ENCODE data around the gene FOXD2. TPM values are rescaled to one million over a fixed set of nuclear protein-coding genes. Genes with fewer than 3 reads are reported as not detected.

FOXD2 gene
- total and polyA plus RNA-seq, 12 donors = 0.31 to 3.3 (median 0.81) TPM

DNA sequence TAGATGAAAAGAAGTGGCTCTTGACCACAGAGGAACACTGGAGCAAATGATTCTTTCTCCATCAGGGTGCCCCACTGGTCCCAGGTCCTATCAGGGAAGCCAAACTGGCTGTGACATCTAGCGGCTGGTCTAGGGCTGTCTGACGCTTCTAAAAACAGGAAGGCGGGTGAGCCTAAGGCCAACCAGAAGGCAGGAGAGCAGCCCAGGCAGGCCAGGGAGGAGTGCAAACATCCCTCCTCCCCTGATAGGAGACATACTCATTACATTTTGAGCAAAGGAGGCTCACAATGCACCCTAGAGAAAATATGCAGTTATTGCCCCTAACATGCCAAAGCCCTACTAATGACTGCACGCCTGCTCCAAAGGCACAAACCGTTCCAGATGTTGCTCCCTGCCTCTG lies 32.1 kb upstream of the FOXD2 start:
- H3K36me3 ChIP-seq (replicated peaks in 1 of 2) = no peaks in the 10 kb centered on the region
- intact Hi-C loops (cut with DNase I) = no loop called here
- no peak overlapping the region for H3K4me3 ChIP-seq
- H3K27ac ChIP-seq = no peak overlapping the region
- no peak for TF ChIP-seq POLR2A (IDR thresholded peaks at IDR 0.05)
- TF ChIP-seq, protein P1, sequence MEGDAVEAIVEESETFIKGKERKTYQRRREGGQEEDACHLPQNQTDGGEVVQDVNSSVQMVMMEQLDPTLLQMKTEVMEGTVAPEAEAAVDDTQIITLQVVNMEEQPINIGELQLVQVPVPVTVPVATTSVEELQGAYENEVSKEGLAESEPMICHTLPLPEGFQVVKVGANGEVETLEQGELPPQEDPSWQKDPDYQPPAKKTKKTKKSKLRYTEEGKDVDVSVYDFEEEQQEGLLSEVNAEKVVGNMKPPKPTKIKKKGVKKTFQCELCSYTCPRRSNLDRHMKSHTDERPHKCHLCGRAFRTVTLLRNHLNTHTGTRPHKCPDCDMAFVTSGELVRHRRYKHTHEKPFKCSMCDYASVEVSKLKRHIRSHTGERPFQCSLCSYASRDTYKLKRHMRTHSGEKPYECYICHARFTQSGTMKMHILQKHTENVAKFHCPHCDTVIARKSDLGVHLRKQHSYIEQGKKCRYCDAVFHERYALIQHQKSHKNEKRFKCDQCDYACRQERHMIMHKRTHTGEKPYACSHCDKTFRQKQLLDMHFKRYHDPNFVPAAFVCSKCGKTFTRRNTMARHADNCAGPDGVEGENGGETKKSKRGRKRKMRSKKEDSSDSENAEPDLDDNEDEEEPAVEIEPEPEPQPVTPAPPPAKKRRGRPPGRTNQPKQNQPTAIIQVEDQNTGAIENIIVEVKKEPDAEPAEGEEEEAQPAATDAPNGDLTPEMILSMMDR (IDR thresholded peaks at IDR 0.05) = no peak
- 47 to 73% (median 63%) methylated on average over 5 of the region's 5 CpGs for WGBS, 4 donors
- no peaks in the 10 kb centered on the region for H3K9me3 ChIP-seq (replicated peaks in 1 of 3)
- no peaks in the 10 kb centered on the region for H3K4me1 ChIP-seq (replicated peaks in 1 of 2)
- peak in 2 of 7 donors; percentile 23 to 55 for DNase-seq
- no peaks in the 10 kb centered on the region for H3K27me3 ChIP-seq

DNA sequence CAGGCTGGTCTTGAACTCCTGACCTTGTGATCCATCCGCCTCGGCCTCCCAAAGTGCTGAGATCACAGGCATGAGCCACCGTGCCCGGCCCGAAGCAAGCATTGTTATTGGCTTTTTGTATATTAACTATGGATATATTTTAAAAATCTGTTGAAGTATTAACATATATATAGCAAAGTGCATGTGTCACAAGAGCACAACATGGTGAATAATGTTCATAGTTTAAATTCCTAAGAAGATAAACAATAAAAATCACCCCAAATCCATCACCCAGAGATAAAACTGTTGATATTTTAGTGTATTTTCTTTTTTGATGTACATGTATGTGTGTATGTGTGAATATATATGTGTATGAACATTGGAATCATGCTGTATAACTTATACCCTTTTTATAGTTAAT lies 30.9 kb upstream of the FOXD2 start:
- DNase-seq = no peak
- Histone ChIP-seq H3K27me3 (no peaks in the 10 kb centered on the region), H3K4me3 (no peak overlapping the region), H3K4me1 (replicated peaks in 1 of 2) (no peaks in the 10 kb centered on the region), H3K9me3 (replicated peaks in 1 of 3) (no peaks in the 10 kb centered on the region), H3K27ac (no peak overlapping the region), H3K36me3 (replicated peaks in 1 of 2) (no peaks in the 10 kb centered on the region)
- TF ChIP-seq POLR2A (IDR thresholded peaks at IDR 0.05) = no peak
- TF ChIP-seq, protein P1 (IDR thresholded peaks at IDR 0.05) = no peak
- 62 to 83% (median 78%) methylated on average over 5 of the region's 5 CpGs for WGBS, 4 donors
- intact Hi-C loops (cut with DNase I) = no loop called here

DNA sequence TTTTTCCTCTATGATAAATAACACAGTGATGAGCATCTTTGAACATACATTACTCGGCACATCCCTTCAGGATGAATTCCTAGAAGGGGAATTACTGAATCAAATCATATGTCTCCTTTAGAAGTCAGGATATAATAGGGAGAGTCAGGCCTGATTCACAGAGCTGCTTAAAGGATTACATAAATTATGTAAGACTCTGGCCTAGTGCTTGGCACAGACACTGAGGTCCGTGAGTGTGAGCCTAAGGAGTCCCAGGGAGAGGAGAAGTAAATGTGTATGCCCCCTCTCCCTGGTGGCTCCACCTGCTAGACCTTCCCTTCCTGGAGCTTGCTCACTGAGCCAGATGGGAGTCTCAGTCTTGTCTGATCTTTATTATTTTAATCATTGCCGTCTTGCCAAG lies 30.4 kb upstream of the FOXD2 start:
- TF ChIP-seq POLR2A (IDR thresholded peaks at IDR 0.05) = no peak
- TF ChIP-seq, protein P1 (IDR thresholded peaks at IDR 0.05) = no peak
- intact Hi-C loops (cut with DNase I) = no loop called here
- WGBS, 4 donors = 72 to 87% (median 85%) methylated on average over 2 to 3 of the region's 3 CpGs

DNA sequence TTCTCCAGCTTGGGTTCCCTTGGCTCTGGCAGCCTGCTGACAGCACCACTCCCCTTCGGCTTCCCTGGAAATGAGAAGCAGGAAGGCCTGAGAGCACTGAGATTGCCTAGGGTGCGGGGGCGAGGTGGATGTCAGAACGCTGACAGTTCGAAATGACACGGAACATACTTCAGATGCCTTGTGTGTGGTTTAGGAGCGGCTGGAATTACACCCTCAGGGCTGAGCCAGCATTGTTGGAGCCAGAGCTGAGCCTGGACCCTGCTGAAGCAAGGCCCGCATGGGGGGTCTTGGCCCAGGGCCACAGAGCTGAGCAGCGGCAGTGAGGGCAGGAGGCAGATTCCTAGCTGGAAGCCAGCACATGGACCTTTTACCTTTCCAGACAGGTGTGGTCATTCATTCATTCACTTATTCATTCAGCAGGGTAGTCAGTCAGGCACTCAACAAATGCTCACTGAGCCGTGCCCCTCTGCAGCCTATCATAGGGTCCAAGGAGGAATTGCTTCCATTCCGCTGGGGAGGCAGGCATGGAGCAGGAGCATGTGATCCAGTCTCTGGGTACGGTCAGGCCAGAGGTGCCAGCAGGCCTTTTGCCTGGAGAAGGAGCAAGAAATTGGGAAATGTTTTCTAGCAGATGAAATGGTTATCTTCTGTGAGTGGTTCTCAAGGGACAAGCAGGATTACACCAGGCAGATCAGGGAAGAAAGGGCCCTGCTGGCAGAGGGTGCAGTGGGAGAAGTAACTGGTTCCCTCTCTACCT lies 28.4 kb upstream of the FOXD2 start:
- intact Hi-C loops (cut with DNase I) = no loop called here
- Histone ChIP-seq H3K4me1 (replicated peaks in 1 of 2) (no peaks in the 10 kb centered on the region), H3K9me3 (replicated peaks in 1 of 3) (no peaks in the 10 kb centered on the region), H3K27ac (peak overlapping the region in 1 of 5 donors; percentile 53), H3K4me3 (no peak overlapping the region), H3K36me3 (replicated peaks in 1 of 2) (no peaks in the 10 kb centered on the region), H3K27me3 (no peaks in the 10 kb centered on the region)
- WGBS, 4 donors = 75 to 79% (median 77%) methylated on average over 10 to 12 of the region's 12 CpGs
- peak in 2 of 7 donors; percentile 23 to 37 for DNase-seq
- TF ChIP-seq, protein P1 (IDR thresholded peaks at IDR 0.05) = no peak
- no peak for TF ChIP-seq POLR2A (IDR thresholded peaks at IDR 0.05)

More for the DNA sequence above, 30.4 kb upstream of the FOXD2 start:
- Histone ChIP-seq H3K27me3 (no peaks in the 10 kb centered on the region), H3K9me3 (replicated peaks in 1 of 3) (no peaks in the 10 kb centered on the region), H3K4me1 (replicated peaks in 1 of 2) (no peaks in the 10 kb centered on the region), H3K4me3 (no peak overlapping the region), H3K27ac (no peak overlapping the region), H3K36me3 (replicated peaks in 1 of 2) (no peaks in the 10 kb centered on the region)
- no peak for DNase-seq
